ENCODE data around the gene THEM5. TPM values are rescaled to one million over a fixed set of nuclear protein-coding genes. Genes with fewer than 3 reads are reported as not detected.

The THEM5 gene
- not detected in 2 replicates for total RNA-seq

GRCh38 chr1:151853411-151853943, at the start of gene THEM5:
Gene THEM5, minus strand, starts transcription at chr1:151853712. Its CDS starts 147 bp downstream, at chr1:151853565.

GRCh38 chr1:151839457-151840403, 13.8 kb downstream of the THEM5 start, which contains the start of gene C2CD4D:
Gene C2CD4D, minus strand, starts transcription at chr1:151839820. Its CDS starts 831 bp downstream, at chr1:151838989.

GRCh38 chr1:151831605-151832004, 21.9 kb downstream of the THEM5 start, which contains the start of gene RORC:
Gene RORC, minus strand, starts transcription at chr1:151831802. Its CDS starts 38 bp downstream, at chr1:151831764.

GRCh38 chr1:151805066-151805820, 48.3 kb downstream of the THEM5 start, which contains the start of gene LINGO4:
Gene LINGO4, minus strand, starts transcription at chr1:151805419. Its CDS starts 2,715 bp downstream, at chr1:151802704.

Other genes with a start within 250 kb of the THEM5 start
- 27.0 and 31.0 TPM in 2 replicates for gene SNX27, start 241.7 kb downstream of the THEM5 start, total RNA-seq
- gene CELF3, start 136.9 kb downstream of the THEM5 start, total RNA-seq: not detected in 2 replicates
- gene RIIAD1, start 132.2 kb downstream of the THEM5 start, total RNA-seq: not detected in 2 replicates
- gene MRPL9, start 90.2 kb downstream of the THEM5 start, total RNA-seq: 52.7 and 99.5 TPM in 2 replicates
- gene TDRKH, start 63.2 kb downstream of the THEM5 start, total RNA-seq: 1.9 and 2.0 TPM in 2 replicates
- gene LINGO4, start 48.3 kb downstream of the THEM5 start, total RNA-seq: not detected in 2 replicates
- gene RORC, start 21.9 kb downstream of the THEM5 start, total RNA-seq: not detected in 2 replicates
- not detected in 2 replicates for gene C2CD4D, start 13.9 kb downstream of the THEM5 start, total RNA-seq
- gene THEM4, start 55.8 kb upstream of the THEM5 start, total RNA-seq: 6.8 and 8.4 TPM in 2 replicates
- 50.8 and 85.4 TPM in 2 replicates for gene S100A10, start 140.1 kb upstream of the THEM5 start, total RNA-seq
- 33.3 and 38.5 TPM in 2 replicates for gene S100A11, start 183.3 kb upstream of the THEM5 start, total RNA-seq
- not detected in 2 replicates for gene TCHHL1, start 235.4 kb upstream of the THEM5 start, total RNA-seq